Dedifferentiated amniotic fluid mesenchymal stem cell (primary cell): ENCODE measurements around the gene PRKCE.
A peak's percentile ranks its signal among the peaks of the same experiment; 100 is the strongest.

Experiments
- DNase-seq: peaks from one replicate; pipeline ENCODE4 v3.0.0-alpha.2; 2016; ENCODE audit errors: extremely low spot score

PRKCE gene

DNA sequence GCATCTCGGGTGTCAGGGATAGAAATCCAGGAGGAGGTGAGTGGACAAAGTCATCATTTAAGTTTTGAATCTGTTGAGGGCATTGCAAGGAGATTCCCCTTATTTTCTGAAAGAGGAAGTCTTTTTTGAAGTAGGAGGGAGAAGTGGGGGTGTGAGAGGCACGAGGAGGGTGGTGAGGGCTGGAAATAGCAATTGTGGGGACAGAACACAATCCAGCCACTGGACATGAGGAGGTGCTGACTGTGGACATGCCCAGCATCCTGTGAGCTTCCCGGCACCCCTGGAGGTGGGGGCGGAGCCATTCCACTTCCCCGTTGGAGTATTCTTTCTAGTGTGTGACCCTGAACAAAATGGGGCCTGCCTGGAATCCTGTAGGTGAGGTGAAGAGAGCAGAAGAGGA is 335.0 kb downstream of the PRKCE start:
- DNase-seq, result no peak

GRCh38 chr2:45987856-45988255 is 336.4 kb downstream of the PRKCE start:
- DNase-seq, result no peak

DNA sequence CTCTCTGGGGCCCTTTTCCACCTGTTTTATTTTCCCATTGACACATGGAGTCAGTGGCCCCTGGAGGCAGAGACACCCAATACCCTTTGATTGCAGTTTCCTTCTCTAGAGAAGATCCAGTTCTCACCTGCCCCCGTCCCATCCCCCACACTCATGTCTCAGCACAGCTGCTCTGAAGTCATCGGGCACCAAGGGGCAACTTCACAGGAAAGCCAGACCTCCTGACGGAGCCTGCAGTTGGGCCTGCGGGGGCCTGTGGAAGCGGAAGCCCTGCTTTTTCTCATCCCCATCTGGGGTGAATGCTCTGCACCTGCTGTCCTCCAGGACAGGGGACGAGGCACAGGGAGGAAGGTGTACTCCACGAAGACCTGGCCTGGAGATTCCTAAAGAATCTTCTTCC is 337.4 kb downstream of the PRKCE start:
- DNase-seq, result no peak

DNA sequence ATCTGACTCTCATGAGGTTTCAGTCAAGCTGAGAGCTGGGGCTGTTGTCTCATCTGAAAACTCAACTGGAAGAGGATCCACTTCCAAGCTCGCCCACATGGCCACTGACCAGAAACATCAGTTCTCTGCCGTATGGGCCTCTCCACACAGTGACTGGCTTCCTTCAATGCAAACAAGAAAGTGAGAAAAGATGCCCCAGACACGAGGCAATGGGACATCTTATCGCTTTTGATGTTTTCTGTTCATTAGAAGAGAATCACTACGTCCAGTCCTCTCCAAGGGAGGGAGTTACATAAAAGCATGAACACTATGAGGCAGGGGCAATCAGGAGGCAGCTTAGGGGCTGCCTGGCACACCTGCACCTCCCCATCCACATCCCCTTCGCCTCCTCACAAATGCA is 338.7 kb downstream of the PRKCE start:
- DNase-seq, result no peak

DNA sequence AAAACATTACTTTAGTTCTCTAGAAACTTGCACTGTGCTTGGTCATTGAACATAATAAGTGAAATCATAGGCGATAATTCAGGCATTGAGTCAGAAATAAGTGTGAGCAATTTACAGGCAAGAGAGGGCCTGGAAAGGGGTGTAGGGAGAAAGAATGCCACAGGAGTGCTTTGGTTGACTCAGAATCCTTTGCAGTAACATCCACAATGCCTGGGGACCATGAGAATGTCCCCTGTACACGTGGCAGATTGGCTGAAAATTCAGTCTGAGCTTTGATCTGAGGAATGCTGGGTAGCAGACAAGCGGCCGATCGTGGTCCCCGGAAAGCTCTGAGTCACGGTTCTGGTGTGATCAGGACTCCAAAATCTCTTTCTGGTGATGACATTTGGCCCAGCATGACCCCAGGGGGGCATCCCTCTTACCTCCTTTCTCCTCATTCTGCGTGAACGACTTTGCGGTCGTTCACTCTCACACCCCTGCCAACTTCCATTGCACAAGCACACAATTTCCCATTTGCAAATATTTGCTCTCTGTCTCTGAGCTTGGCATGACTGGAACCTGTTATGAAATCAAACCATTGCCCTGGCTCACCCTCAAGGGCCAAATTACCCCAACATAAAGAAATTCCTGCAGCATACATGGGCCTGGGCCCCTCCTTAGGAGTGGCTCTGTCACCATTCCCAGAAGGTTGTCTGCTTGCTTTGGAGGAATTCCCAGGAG is 340.7 kb downstream of the PRKCE start:
- peak; percentile 59 for DNase-seq

GRCh38 chr2:45992741-45993475 is 341.4 kb downstream of the PRKCE start:
- no peak for DNase-seq

GRCh38 chr2:45993476-45993991 is 342.1 kb downstream of the PRKCE start:
- DNase-seq, result peak; percentile 85

- no peak for DNase-seq
These were observed 342.6 kb downstream of the PRKCE start for GRCh38 chr2:45994060-45994459.

DNA sequence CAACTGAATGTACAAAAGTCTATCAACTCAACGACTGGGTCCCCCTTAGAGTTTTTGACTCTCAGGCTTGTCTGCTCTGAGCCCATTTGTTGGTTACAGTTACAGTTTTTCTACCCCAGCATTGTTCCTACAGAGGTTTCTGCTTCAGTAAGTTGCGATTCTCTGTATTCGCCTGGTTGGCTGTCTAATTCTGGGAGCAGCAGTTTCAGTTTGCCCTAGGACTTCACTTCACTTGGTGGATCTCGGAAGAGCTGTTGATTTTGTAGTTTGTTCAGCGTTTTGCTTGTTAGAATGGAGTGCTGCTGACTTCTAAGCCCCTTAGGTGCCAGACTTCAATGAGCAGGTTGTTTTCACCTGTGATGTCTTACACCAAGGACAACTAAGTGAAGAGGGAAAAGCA is 349.2 kb downstream of the PRKCE start:
- DNase-seq, result no peak

DNA sequence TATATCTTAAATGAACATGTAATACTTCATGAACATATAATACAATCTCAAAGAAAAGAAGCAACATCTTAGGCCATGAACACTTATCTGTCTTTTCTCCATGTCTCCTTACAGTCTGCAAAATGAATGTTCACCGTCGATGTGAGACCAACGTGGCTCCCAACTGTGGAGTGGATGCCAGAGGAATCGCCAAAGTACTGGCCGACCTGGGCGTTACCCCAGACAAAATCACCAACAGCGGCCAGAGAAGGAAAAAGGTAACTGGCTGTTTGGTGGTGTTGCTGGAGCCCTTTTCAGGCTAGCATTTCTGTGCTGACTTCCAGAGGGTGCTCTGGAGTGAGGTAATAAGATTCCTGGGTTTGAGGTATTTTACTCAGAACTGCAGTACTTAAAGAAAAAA is 349.8 kb downstream of the PRKCE start:
- DNase-seq, result no peak

DNA sequence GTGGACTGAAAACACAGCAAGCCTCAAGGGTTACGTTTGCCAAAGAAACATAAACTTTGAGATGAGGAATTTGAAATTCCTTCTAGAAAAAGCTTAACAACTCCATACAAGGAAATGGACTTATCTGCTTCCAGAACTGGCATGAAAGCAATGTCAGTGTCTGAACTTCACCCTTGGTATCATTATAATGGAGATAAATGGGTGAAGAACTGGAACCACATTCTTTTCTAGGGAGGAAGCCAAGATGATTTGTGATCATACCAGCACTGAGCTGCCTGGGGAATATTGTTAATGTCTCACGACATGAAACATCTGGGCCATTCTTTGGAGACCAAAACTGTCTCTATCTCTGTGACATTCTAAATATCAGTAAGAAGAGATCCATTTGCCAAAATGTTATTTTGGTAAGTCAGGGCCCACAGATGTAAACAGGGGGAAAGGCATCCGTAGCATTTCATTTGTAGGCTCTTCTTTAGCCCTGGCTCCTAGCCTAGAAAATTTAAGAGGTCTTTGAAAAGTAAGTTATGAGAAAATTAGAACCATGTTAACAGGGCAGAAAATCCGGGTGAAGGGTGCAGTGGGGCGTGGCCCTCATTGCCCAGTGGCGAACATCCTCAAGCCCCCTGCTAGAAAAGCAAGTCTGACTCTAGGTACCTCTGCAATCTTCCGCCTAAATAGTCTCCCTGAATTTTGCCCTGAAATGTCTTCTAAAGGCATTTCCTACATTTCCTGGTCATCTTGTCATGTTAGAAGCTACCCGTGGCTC is 350.4 kb downstream of the PRKCE start:
- peak; percentile 30 for DNase-seq

DNA sequence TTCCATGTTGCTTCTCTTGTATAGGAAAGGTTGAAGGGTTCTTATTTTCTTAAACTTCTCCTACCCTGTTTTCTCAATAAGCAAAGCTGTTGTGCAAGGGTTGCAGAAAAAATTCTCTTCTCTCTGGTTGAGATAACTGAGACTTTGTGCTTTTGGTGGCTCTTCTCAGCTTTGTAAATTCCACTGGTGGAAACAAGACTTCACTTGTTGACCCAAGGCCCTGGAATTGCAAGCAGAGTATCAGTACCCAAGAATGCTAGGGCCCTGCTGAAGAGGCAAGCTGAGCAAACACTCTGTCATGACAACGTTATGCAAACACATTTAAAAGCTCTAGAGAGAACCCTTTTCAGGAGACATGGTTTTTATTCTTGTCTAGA is 351.0 kb downstream of the PRKCE start:
- peak; percentile 25 for DNase-seq

DNA sequence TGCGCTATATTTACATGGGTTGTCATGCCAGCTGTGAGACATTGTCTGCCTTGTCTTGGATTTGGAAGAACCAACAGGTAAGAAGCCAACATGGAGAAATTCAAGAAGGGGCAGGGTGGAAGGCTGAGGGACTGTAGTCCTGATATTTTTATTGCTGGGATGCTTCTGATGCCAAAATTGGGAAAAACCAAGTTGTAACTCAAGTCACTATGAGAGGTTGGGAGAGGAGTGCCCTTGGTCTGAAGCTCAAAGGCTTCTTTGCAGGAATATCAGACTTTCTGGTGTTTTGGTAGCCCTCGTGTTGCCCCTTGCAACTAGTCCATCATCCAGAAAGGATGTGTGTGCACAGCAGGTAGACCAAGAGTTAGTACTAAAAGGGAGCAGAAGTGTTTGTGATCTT is 351.5 kb downstream of the PRKCE start:
- no peak for DNase-seq

- DNase-seq, result no peak
These were observed 352.5 kb downstream of the PRKCE start for GRCh38 chr2:46003903-46004473.

GRCh38 chr2:46006473-46007025 is 355.1 kb downstream of the PRKCE start:
- no peak for DNase-seq

DNA sequence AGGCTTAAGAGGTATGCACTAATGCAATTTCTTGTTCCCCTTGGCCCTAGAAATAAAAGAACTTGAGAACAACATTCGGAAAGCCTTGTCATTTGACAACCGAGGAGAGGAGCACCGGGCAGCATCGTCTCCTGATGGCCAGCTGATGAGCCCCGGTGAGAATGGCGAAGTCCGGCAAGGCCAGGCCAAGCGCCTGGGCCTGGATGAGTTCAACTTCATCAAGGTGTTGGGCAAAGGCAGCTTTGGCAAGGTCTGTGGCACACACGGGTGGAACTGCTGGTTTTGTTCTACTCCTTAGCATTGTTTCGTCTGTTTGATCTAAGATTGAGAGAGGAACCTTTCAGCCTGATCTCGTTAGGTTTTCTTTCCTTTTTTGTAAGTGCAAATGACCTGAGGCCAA is 355.9 kb downstream of the PRKCE start:
- no peak for DNase-seq

- no peak for DNase-seq
These were observed 356.8 kb downstream of the PRKCE start for GRCh38 chr2:46008091-46008870.

GRCh38 chr2:46009315-46009714 is 357.8 kb downstream of the PRKCE start:
- DNase-seq, result no peak

- no peak for DNase-seq
These were observed 358.3 kb downstream of the PRKCE start for GRCh38 chr2:46009772-46010171.

- no peak for DNase-seq
These were observed 358.9 kb downstream of the PRKCE start for GRCh38 chr2:46010223-46010924.
